HS-5 (cell line): Measurements from ENCODE around the gene C19orf67.

Experiments used
- DNase-seq: peaks from one replicate; pipeline ENCODE4 v3.0.0-alpha.2; 2012; ENCODE audit warnings: low read depth

The C19orf67 gene

DNA sequence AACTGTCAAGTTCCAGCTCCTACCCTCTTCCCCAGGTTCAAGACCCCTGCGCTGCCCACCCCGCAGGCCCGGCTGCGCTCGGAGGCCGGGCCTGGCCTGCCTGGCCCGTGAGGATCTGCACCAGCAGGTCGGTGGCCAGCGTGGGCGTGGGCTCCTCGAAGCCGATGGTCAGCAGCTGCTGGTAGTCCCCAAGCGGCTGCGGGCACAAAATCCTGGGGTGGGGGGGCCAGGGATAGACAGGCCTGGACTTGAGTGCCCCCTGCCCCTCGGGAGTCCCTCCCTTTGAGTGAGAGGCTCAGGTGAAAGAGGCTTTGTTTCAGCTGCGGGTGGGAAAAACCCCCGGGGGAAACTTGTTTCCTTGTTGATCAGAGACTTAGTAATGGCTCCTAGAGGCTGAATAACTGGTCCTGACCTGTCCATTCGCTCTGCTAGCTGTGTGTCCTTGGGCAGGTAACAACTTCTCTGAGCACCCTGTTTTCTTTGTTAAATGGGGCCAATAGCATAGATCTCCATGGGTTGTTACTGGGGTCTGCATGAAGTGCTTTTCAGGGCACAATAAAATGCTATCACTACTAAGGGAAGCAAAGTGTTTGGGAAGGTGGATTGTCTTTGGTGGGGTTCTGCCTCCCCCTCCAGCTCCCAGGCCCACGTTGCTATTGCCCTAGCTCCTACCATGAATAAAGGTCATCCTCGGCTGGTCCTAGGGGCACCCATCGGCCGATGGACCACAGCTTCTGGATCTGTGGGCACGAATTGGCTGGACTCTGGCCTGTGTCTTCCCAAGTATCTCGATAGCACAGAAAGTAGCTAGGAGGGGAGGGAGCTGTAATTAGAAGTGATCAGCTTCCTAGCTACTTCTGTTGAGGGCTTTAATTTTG is 3.5 kb downstream of the C19orf67 start:
- DNase-seq, result no peak

DNA sequence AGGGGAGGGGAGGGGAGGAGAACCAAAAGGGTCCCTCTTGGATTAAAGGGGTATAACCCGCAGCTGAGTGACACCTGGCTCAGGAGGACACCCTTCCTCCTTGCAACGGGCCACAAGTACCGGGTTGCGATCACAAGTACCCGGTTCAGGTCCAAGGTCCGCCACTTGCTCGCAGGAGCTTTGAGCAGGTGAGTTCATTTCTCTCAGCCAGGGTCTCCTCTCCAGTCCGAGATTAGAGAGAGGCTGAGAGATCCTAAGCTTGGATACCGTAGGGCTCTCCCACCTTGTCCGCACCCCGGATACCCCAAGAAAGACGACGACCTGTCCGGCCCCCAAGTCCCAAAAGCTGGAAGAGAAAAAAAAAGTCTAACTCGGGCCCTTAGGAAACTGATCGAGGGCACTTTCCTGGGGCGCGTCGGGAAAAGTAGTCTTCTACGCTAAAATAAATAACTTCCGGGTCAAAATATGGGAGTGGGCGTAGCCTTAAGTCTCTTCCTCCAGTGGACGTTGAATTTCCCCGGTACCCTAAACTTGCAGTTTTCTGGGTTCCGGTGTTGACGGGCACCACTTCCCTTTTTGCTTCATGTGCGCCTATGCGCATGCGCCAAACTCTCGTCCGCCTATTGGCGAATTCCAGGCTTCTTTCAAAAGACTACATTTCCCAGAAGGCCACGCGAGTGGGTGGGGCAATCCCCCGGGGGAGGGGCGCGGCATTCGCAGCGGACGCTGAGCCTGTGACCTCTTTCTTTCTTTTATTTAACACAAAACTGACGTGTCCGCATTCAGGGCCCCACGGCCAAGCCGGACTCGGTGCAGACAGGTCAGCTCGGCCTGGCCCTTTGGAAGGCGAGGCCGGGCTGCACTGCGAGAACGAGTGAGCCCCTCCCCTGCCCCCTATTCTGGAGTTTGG is 4.4 kb downstream of the C19orf67 start:
- DNase-seq, result peak; percentile 100

DNA sequence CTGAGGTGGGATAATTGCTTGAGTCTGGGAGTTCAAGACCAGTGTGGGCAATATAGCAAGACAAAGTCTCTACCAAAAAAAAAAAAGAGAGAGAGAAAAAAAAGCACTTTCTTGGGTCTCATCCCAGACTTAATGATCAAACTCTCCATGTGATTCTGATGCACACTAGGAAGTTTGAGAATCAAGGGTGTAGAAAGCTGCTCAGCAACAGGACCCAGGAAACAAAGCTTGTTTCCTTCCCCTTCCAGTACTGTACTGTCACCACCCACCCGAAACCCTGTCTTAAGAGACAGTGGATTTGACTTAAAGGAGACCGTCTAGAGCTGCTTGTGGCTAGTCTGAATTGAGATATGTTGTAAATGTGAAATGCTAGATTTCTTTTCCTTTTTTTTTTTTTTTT is 7.2 kb downstream of the C19orf67 start:
- DNase-seq, result no peak

DNA sequence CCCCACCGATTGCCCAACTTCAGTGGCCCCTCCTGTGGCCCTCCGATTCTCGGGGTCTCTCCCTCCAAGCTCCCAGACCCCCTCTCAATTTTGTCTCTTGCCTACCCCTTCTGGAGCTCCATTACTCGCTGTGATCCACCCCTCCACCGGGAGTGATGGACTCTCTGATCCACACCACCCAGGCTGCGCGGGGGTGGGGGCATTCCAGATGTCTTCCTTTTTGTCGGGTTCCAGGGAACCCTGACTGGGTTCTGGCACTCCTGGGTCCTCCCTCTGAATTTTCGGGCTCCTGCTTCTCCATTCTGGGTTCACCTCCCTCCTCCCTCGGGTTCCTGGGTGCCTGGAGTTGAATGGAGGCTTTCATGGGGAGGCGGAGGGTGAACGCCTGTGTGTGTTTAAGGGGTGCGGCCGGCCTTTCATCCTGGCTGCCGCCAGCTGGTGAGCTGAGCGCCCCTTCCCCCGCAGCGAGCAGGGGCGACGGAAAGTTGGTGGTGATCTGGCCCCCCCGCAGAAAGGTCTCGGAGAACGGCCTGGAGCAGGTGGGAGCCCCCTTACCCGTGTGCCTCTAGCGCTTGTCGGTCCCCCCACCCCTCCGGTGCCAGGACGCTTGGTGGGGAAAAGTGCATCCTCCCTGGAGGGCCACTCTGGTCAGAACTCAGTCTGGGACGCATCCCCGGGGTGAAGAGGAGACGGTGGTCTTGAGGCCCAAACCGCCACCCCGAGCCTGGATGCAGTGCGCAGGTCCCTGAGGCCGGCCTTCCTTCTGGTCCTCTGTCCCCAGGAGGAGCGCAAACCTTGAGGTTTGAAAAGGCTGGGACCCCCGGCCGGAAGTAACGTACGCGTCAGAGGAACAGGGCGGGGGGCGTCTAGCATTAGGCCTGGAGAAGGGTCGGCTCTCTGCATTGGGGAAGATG is 11.4 kb downstream of the C19orf67 start:
- peak; percentile 35 for DNase-seq

DNA sequence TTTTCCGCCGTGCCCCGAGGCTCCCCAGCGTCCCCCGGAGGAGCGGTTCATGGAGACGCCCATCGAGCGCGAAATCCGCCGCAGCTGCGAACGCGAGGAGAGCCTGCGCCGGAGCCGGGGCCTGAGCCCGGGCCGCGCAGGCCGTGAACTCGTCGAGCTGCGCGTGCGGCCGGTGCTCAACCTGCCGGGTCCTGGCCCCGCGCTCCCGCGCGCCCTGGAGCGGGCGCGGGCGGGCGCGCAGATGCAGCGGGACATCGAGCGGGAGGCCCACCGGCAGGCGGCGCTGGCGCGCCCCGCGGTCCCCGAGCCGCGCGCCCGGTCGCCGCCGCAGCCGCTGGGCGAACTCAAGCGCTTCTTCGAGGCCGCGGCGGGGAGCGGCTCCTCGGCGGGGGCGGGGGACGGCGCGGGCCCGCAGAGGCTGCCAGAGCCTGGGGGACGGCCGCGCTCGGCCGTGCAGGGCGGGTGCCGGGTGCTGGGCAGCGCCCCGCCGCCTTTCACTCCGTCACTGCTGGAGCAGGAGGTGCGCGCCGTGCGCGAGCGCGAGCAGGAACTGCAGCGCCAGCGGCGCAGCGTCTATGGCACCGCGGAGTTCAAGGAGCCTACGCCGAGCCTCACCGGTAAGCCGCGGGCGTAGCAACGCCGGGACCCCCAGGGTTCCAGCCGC is 12.2 kb downstream of the C19orf67 start:
- peak; percentile 58 for DNase-seq

DNA sequence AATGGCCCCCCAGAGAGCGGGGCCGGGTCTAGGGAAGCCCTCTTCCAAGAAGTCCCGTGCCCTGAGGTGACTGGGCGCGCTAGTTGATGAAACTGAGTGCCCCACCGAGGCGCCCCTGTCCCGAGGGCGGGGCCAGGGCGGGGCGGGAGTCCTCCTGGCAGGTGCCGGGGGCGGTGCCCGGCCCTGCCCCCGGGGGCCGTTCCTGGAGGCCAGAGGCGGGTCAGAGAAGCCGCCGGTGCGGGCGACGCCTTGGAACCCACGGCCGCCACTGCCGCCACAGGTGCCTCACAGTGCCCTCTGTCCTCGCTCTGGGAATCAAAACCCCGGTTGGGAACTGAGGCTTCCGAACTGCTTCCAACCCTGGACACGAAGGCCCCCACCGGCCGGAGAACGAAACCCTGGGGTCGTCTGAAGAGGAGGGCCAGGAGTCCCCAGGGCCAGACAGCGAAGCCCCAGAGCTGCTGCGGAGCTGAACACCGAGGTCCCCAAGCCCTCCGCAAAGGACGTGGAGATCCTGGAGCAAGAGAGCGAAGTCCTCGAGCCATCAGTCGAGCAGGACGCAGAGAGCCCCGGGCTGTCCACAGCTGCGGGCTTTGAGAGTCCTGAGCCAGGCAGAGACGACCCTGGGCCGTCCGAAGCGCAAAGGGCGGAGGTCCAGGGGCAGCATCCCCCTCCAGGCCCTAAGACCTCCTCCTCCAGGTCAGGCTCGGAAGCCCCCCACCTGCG is 12.9 kb downstream of the C19orf67 start, which contains the start of gene MISP3:
Gene MISP3 (plus strand): TSS at position 252 of the 726 bp plus-strand sequence. CDS start 524 bp downstream, outside the sequence.
- no peak for DNase-seq

DNA sequence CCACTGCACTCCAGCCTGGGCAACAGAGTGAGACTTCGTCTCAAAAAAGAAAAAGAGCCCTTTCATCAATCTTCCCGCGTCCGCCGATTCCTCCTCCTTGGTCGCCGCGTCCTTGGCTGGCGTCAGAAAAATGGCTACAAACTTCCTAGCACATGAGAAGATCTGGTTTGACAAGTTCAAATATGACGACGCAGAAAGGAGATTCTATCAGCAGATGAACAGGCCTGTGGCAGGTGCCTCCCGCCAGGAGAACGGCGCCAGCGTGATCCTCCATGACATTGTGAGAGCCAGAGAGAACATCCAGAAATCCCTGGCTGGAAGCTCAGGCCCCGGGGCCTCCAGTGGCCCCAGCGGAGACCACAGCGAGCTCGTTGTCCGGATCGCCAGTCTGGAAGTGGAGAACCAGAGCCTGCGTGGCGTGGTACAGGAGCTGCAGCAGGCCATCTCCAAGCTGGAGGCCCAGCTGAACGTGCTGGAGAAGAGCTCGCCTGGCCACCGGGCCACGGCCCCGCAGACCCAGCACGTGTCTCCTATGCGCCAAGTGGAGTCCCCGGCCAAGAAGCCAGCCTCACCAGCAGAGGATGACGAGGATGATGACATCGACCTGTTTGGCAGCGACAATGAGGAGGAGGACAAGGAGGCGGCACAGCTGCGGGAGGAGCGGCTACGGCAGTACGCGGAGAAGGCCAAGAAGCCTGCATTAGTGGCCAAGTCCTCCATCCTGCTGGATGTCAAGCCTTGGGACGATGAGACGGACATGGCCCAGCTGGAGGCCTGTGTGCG is 15.1 kb downstream of the C19orf67 start:
- no peak for DNase-seq

DNA sequence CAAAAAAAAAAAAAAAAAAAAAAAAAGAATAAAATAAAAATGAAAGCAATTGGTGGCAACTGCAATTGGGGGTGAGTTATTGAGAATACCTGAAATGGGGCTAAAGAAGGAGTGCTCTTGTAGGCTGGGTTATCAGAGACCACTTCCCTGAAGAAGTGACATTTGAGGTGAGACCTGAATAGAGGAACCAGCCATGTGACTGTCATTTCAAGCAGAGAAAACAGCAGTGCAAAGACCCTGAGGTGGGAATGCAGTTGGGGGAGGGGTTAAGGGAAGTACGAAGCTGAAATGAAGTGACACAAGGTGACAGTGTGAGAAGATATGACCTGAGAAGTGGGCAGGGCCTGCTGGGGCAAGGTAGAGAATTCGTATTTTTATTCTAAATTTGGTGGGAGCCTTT is 19.4 kb downstream of the C19orf67 start:
- DNase-seq, result no peak

DNA sequence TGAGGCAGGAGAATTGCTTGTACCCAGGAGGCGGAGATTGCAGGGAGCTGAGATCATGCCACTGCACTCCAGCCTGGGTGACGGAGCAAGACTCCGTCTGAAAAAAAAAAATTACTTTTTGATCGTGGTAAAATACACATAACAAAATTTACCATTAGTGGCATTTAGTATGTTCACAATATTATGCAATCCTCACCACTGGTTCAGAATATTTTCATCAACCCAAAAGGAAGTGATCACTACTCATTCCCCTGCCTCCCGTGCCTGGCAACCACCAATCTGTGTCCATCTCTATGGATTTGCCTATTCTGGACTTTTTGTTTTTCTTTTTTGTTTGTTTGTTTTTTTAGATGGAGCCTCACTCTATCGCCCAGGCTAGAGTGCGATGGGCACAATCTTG is 22.5 kb downstream of the C19orf67 start:
- no peak for DNase-seq

DNA sequence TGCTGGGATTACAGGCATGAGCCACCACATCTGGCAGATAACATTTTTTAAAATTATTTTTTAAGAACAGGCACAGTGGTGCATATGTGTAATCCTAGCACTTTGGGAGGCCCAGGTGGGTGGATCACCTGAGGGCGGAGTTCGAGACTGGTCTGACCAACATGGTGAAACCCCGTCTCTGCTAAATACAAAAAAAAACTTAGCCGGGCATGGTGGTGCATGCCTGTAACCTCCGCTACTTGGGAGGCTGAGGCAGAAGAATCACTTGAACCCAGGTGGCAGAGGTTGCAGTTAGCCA is 23.1 kb downstream of the C19orf67 start:
- DNase-seq, result no peak

DNA sequence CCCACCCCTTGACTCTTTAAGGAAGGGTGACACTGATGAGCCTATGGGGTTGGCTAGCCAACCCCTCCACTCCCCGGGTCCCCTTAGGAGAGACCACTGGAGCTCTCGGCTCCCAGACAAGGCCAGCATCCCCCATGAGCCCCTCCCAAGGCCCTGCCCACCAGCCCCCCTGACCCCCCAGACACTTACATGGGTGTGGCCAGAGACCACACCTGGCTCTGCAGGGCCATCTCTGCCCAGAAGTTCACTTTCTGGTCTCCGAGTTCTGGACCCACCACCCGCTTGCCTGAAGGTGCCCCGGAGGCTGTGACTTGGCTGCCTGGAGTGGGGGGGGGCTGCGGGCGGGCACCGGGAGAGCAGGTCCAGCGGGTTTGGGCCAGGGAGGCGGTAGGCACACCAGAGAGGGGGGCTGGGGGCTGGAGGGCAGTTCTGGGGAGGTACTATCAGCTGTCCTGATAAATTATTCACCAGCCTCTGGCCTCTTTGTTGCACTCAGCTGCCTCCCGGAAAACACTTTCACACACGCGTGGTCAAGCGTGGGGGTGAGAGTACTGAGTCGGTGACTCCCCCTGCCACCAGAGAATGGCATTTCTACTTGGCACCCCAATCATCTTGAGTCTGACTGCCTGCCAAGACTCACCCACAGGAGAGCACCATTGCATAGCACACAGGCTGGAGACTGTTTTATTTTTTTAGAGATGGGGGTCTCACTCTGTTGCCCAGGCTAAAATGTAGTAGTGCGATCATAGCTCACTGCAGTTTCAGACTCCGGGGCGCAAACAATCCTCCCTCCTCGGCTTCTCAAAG is 23.6 kb downstream of the C19orf67 start, which contains the start of gene PALM3:
Gene PALM3 (minus strand): TSS at position 326 of the 807 bp plus-strand sequence. CDS start 96 bp downstream, at position 230.
- no peak for DNase-seq

DNA sequence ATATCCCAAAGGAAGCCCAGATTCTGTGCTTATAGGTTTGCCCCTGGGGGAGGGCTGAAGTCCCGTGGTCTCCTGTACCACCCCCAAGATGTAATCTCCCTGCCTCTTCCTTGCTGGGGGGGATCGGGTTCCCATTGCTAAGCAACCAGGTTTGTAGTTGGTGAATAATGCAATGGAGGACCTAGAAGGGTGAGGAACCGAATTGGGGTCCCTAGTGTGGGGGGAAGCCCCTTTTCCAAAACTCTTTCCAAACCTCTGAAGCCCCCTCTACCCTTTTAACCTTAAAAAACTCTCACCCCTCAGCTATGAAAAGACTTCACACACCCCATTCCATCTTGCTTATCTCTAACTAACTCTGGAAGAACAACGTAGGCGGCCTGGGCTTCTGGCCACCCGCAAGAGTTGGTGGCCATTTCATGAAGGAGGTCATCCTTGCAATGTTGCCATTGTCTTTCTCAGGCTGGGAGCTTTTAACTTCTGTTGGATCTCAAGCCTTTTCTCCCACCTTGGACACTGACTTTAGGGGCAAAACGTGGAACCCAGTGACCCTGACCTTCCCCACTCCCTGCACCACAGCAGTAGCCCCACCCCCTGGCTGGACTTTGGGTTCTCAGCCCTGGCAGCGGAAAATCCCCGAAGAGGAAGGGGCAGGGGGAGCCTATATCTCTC is 24.4 kb downstream of the C19orf67 start:
- no peak for DNase-seq

DNA sequence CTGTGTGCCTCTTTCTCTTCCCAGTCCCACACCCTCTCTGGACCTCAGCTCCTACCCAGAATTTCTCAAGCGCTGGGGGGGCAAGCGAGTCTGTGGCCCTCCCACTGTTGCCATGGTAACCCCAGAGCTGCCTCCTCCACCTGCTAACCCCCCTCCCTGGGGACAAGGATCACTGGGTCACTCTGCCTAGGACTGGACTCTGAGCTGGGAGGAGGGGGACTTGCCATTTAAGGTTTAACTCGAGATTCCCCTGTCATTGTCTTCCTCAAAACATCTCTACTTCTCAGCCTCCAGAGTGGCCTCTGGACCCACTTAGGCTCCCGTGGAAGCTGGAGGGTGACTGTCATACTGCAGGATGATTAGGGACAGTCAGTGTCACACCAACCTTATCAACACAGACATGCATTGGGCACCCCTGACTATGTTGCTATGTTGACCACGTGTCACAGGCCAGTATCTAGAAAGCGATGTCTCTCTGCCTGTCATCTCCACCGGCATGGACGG is 25.9 kb downstream of the C19orf67 start:
- no peak for DNase-seq

DNA sequence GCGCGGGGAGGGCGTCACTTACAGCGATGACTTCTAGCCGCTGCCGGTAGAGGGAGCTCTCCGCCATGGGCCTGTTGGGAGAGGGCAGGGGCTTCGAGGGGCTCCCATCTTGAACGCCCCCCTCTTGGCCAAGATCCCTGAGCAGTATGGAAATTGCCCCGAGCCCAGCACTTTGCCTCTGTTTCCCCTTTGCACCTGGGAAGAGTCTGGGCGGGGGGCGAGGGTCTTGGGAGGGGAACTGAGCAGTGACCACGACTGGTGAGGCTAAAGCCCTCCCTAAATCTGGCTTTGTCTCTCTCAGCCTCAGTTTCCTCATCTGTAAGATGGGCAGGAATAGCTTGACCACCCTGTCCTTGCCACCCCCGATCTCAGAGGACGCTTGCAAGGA is 26.5 kb downstream of the C19orf67 start:
- no peak for DNase-seq

DNA sequence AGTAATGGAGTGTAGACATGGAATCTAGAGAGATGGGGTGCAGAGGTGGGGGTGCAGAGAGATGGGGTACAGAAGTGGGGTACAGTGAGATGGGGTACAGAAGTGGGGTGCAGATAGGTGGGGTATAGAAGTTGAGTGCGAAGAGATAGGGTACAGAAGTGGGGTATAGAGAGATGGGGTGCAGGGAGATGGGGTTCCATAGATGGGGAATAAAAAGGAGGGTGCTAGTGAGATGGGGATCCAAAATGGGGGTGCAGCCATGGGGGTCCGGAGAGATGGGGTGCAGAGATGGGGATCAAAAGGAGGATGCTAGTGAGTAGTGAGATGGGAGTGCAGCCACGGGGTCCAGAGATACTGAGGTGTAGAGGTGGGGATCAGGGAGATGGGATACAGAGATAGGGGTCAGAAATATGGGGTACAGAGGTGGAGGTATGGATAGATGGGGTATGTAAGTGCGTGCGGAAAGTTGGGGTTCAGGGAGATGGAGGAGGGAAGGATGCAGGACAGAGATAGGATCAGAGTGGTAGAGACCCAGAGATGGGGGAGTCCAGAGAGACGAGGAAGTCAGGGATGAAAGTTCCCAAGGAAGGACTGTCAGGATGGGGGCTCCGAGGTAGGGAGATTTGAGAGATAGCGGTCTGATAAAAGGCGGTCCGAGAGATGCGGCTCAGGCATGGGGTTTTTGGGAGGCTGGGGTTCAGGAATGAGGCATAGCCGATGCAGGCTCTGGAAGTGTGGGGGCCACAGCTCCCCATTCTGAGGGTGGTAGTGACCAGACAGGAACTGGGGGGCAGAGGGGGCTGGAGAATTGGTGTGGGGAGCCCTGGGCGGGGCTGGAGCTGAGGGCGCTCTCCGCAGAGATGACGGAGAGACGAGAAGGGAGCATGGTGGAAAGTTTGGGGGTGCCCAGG is 27.1 kb downstream of the C19orf67 start:
- DNase-seq, result no peak

DNA sequence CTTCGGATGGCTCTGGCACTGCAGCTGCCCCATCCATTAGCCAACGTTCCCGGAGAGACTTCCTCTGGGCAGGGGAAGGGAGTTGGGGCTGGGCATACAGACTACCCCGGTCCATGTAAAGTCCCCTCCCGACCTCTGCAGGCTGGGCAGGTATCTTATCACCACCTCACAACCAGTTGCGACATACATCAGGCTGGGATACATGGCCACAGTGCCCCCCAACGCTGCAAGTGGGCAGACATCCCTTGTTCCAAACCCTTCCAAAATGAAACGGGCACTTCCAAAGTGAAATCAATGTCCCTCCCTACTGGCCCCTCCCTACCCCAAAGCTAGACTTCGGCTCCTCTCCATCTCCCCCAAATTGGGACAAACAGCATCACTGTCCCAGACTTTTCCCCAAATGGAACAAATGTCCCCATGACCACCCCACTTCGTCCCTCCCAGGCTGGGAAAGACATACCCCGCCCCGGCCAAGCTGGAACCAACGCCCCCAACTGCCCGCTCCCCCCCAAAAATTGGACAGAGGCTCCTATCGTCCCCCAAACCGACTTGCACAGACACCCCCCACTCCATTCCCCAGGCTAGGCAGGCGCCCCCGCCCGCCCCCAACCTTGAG is 28.7 kb downstream of the C19orf67 start:
- DNase-seq, result no peak
